ENCODE data around the gene RADIL.

Gene RADIL

DNA sequence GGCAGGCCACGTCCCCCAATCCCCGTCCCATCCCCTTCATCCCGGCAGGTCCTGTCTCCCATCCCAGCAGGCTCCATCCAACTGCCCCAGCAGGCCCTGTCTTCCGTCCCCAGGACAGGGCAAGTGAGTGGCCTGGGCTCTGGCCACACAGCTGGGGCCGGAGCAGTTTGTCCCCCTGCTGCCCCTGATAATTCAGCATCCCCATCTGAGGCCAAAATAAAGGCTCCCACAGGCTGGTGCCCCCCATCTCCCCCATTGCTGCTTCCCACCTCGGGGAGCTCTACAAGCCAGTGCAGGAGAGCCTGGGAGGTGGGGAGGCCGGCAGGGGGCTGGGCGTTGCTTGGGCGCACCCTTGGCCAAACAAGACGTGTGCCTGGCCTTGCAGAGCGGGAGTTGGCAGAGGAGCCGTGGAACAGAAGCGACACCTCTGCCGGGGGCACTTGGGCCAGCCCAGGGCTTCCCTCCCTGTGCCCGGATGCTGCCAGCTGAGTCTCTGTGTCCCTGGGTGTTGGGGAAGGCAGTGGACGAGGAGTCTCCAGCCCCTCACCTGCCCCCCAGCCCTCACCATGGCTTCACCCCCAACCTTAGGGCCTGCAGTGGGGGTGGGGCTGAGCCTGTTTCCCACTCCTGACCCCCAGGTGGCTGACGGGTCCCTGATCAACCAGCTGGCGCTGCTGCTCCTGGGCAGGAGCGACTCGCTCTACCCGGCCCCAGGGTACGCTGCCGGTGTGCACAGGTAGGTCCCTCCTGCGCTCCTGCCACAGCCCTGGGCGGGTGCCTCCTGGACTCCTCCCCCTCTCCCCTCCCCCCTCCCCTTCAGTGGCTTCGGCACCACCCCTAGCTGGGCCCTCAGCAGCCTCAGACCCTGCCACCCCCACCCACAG lies 94.1 kb downstream of the RADIL start:
- no peak for DNase-seq

DNA sequence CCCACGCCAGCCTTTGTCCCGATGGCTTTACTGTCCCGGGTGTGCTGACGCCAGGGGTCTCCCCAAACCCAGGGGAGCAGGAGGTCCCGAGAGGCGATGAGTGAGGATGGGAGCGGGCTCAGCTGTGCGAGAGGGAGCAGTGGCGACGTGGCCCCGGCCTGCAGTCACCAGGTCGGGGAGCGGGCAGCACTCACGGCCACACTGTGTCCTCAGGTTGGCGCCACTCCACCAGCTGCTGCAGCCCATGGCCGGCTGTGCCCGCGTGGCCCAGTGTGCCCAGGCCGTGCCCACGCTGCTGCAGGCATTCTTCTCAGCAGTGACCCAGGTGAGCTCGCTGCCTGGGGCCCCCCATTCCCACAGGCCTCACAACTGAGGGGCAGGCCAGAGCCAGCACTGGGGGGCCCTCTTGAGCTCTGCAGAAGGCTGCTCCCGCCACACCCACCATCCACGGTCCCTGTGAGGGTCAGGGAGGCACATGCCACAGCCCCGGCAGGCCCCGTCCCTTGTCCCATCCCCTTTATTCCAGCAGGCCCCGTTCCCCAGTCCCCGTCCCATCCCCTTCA lies 94.8 kb downstream of the RADIL start:
- no peak for DNase-seq

DNA sequence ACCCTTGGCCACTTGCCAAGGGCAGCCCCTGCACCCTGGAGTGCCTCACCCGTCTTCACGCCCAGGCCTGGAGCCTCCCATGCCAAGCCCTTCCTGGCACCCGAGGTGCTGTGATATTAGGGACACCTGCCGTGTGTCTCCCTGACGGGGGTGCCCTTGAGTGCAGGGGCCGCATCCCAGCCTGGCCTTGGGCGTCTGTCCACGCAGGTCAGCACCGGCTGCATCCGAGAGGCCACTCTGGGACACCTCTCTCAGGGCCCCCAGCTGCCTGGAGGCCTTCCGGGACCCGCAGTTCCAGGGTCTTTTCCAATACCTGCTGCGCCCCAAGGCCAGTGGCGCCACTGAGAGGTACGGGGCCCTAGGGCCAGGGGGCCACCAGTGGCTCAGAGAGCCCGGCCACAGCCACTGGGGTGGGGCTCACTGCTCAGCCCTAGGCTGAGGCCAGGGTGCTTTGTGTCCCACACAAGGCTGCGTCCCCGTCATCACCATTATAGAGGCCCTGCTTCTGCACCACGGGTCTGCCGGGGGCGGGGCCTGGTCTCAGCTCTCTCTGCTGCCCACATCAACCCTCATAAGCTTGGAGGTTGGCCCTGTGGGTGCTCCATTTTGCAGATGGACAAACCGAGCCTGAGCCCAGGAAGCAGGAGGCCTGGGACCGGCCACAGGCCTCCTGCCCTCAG lies 95.4 kb downstream of the RADIL start:
- no peak for DNase-seq

DNA sequence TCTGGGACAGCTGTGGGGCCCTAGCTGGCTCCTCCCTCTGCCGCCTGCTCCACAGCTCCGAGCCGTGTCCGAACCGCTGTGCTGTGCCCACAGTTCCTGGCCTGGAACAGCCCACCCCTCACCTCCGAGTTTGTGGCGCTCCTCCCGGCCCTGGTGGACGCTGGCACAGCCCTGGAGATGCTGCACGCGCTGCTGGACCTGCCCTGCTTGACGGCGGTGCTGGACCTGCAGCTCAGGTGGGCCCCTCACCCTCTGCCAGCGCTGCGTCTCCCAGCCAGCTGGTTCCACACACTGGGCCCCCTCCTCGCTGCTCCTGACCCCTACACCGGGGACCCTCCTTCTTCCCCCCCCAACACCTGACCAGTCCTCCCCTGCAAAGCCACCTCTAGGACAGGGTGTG lies 96.0 kb downstream of the RADIL start:
- DNase-seq = no peak

DNA sequence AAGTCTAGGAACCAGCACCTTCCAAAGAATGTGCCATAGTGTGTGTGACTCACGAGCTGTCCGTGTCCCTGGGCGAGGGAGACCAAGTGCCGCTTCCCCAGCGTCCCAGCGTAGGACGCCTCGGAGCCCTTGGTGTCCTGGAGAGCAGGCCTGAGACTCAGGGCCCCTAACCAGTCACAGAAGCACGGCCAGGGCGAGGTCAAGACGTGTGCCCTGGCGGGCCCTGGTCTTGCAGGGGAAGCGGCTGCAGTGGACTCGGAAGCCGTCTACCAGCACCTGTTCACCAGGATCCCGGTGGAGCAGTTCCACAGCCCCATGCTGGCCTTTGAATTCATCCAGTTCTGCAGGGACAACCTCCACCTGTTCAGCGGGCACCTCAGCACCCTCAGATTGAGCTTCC lies 97.5 kb downstream of the RADIL start:
- no peak for DNase-seq

DNA sequence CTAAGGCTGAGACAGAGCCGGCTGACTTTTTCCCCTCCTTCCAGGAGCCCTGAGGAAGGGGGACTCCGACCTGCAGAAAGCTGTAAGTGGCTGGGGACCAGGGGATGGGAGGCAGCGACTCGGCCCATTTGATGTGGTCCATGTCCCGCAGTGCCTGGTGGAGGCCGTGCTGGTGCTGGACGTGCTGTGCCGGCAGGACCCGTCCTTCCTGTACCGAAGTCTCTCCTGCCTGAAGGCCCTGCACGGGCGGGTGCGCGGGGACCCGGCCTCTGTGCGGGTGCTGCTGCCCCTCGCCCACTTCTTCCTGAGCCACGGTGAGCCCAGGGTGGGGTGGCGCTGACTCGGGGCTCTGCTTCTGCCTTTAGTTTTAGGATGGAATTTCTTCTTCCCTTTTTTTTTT lies 98.1 kb downstream of the RADIL start:
- DNase-seq = no peak

DNA sequence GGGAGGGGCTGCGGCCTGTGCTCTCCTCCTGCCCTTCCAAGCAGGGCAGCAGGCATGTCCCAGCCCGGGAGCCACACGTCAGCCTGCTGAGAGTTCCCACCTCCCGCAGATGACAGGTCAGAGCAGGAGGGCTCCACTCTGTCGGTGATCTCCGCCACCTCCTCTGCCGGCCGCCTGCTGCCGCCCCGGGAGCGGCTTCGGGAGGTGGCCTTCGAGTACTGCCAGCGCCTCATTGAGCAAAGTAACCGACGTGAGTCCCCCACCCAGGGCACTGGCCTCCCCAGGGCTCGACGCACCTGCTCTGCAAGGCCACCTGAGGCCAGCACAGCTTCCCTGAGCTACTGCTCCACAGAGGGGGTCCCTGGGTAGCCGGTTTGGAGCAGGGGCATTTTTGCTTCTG lies 98.7 kb downstream of the RADIL start:
- no peak for DNase-seq

DNA sequence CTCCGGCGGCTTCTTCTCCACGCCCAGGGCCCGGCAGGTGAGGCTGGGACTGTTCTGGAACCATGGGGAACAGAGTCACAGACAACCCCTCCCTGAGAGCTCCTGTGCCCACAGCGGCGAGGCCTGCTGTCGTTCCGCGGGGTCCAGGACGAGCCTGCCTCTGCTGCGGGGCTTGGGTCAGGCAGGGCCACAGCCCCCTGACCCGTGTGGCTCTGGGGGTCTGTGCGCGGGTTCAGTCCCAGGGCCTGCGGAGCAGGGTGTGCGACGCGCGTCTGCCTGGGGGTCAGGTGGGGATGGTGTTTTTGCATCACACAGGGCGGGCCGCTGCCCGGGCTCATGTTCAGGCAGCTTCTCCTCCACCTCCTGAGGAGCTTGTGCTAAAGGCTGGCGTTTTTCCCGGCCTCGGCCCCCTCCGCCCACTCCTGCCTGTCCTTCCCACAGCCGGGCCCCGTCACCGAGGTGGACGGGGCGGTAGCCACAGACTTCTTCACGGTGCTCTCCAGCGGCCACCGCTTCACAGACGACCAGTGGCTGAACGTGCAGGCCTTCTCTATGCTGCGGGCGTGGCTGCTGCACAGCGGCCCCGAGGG lies 99.7 kb downstream of the RADIL start:
- no peak for DNase-seq

DNA sequence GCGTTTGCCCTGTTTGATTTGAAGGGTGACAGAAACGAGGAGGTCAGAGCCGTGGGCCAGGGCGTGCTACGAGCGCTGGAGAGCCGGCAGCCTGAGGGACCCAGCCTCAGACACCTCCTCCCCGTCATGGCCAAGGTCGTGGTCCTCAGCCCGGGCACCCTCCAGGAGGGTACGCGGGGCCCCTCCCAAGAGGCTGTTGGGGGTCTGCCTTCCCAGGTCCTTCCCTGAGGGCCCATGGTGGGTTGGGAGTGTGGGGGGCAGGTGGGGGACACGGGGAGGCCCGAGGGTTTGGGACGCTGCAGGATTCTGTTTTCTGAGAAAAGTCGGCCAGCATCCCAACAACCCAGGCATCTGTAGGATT lies 100.2 kb downstream of the RADIL start:
- DNase-seq = no peak

DNA sequence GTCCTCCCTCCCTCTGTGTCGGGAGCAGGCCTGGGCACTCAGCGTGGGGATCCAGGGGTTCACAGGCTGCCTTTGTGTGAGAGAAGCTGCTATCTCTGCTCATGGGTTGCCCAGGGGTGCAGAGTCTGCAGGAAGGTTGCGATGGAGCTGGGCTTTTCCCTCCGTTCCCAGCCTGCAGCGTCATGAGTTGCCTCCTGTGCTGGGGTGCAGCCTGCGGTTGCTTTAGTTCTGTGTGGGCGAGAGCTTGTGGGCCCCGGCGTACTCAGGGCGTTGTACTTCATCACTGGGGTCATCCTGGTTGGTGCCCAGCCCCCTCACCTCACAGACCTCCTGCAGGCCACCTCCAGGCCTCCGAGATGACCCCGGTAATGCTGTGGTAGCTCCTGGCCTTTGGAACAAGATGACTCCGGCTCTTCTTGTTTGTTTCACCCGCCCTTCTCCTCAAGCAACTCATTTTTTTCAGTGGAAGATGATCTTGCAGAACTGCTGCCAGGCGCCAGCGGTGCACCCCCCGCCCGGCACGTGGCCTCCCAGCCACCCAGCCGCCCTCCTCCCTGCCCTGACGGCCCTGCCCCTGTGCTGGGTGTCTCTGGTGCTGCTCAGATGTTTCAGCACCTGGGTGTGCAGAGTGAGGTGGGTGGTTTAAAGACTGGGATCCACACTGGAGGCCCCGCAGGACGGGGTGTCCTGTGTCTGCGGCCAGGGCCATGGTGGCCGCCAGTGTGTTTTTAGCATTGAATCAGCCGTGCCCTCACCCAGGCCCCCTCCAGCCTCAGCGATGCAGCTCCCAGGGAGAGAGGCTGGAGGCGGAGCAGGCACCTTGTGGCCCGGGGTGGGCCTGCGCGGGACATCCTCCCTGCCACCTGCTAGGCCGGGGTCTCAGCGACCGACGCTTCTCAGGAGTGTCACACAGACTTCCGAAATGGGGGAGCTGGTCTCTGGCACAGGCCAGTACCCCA lies 100.9 kb downstream of the RADIL start:
- DNase-seq = no peak

DNA sequence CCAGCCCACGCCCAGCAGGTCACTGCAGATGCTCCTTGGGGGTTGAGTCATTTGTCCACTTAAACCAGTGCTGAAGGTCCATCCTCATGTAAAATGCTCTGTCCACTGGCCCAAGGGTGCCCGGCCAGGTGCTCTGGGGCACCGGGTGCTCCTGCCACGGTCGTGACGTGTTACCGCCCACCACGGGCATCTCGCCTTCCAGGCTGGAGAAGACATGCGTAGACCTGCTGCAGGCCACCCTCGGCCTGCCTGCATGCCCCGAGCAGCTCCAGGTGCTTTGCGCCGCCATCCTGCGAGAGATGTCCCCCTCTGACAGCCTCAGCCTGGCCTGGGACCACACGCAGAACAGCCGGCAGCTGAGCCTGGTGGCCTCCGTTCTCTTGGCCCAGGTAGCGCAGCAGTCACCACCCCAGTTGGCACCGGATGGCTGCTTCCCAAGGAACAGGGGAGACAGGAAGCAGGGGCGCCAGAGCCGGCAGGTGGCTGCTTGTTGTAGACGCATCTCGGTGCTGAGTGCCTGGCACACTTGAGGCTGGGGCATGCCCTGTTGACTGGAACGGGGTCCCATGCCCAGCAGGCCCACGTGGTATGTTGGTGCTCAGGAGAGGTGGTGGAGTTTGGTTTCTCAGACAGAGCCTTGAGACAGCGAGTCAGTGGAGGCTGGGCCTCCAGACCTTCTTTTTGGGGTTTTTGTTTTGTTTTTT lies 102.0 kb downstream of the RADIL start:
- no peak for DNase-seq

DNA sequence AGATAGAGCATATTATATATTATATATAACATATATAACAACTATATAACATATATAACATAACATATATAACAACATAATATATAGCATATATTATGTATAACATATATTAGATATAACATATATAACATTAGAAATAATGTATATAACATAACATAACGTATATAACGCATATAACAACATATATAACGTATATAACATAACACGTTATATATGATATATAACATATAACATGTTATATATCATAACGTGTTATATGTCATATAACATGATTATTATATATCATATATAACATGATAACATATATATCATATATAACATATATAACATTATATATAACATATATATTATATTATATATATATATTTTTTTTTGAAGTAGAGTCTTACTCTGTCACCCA lies 104.4 kb downstream of the RADIL start:
- DNase-seq = no peak

DNA sequence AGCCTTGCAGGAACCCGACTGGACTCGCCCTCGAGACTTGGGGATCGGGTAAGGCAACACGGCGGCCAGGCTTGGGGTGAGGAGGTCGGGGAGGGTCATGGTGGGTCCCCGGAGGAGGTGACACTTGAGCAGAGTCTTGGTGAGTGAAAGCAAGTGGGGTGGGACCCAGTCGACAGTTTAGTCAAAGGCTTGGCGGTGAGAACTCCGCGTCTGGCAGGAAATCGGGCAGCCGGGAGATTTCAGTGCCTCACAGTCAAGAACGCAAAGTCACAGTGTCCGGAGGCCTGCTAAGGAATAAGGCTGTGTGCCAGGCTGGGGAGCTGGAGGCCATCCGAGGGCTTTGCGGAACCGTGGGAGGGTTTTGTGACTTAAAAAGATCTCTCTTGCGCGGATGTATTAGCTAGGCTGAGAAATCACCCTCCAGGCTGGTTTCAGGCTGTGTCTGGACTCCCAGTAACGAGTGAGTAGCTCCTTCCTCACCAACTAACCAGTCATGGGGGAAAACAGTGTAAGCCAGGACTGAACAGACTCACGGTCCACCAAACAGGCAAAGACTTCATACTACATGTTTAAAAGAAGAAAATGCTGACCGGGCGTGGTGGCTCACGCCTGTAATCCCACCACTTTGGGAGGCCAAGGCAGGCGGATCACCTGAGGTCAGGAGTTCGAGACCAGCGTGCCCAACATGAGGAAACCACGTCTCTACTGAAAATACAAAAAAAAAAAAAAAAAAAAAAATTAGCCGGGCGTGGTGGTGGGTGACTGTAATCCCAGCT lies 107.5 kb downstream of the RADIL start:
- DNase-seq = peak; percentile 46

DNA sequence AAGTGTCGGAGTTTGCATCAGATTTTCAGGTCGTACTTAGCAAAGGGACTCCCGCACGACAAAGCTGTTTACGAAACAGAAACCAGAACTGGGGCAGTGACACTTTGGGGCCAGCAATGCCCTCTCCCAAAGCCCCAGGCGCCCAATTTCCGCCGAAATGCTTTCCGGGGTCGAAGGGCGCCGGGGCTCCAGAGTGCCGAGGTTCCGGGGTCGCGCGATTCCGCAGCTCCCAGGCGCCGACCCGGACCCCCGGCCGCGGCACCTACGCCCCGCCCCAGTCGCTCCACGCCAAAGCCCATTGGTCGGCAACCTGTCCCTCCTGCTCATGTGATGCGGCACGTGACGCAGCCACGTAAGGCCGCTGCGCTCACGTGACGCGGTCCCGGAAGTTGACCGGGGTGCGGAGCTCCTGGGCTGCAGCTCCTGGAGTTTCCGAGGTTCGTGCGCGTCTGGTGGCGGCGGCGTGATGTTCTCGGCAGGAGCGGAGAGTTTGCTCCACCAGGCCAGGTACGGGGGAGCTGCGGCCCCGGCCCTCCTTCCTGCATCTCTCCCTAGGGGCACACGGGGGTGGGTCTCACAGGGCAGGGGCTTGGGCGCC lies 108.2 kb downstream of the RADIL start, which contains the start of gene AP5Z1:
Gene AP5Z1, plus strand, starts transcription at position 374 of the 598 bp plus-strand sequence. Its CDS starts 93 bp downstream, at position 467.
- DNase-seq = peak; percentile 96

DNA sequence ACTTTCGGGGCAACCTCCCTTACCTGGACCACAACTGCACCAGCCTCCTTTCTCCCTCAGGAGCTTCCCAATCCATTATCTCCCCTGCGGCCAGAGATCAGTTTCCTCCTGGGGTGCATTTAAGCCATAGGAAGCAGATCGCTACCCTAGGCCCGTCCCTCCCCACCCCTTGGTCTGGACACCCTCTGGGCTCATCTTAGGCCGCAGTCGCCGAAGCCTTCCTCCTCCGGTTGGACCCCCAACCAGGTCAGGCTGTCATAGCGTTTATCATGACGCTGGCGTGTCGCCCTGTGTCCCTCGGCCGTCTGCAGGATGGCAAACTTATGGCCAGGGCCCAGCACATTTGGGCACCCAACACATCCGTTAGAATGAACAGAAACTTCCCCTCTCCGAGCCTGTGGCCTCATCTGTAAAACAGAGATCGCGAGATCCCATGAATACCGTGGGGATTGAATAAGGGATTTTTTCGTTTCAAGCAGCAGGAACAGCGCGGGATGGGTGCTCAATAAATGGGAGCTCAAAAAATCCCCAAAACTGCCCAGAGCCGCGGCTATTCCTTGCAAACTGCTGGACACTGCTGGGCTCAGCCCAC lies 108.8 kb downstream of the RADIL start:
- DNase-seq = no peak

DNA sequence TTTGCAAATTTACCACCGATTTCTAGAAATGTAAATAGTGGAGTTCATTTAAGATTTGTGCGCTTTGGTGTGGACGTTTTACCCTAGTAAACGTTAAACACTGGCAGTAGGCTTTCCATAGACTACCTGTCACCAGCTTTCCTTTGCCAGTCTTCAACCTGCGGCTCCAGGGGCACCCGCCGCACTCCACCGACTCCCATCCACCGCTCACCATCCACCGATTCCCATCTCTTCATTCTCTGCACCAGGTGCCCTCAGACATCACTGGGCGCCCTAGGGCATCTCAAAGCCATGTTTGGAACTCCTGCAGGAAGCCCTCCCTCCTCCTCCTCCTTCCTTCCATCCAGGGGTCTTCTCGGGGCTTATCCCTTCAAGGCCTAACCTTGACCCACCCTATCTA lies 109.5 kb downstream of the RADIL start:
- DNase-seq = no peak

DNA sequence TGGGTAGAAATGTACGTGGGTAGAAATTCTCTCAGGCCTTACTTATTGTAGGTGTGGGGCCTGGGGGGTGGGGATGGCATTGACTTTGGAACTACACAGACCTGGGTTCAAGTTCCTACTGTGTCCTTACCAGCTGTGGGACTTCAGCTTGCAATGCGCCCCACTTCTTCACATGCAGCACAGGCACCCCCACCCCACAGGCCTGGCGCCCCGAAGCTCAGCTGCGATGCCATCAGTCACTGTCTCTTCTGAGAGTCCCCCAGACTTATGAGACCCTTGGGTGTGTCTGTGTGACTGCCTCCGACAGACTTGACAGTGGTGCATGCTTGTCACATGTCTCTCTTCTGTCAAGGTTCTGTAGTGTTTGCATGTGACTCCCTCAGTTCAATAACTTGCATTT lies 111.2 kb downstream of the RADIL start:
- no peak for DNase-seq

DNA sequence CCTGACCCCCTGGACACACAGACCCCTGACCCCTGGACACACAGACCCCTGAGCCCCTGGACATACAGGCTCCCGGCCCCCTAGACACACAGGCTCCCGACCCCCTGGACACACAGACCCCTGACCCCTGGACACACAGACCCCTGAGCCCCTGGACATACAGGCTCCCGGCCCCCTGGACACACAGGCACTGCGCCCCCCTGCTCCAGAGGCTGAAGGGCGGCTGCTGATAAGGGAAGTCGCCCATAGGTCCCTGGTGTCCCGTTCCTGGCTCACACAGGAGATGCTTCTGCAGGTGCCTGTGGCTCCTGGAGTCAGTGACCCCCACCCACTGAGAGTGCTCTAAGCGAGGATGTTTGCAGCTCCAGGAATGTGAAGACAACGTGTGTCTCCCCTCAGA lies 111.8 kb downstream of the RADIL start:
- no peak for DNase-seq

DNA sequence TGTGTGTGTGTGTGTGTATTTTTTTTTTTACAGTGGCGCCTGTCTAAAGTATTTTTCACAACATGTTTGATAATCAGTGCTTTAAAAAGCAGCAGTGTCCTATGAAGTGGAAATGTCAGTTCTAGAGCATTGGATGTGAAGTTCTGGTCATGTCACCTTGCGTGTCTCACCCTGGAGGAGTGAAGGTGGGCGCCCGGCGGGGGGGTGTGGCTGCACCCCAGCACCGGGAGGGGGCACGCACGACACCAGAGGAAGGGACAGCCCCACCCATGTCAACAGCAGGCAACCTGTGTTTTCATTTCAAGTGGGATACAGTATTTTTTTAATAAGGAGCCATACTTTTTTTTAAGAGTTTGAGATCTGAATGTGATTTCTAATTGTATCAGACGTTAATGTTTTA lies 112.6 kb downstream of the RADIL start:
- DNase-seq = no peak

DNA sequence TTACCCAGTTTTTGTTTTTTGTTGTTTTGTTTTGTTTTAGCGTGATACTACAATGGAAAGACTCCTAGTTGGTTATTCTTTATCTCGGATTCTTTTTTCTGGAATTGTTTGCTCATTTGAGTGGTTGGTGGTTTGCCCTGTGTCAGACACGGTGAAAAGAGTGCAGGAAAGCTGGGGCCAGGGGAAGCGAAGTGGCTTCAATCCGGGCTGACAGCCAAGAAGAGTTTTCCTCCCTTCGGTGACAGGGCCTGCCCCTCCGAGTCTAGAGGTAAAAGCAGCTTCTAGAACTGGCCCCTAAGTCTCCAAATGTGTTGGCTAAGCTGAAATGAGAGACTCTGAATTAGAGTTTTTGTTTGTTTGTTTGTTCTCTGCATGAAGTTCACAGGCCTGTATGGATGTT lies 113.8 kb downstream of the RADIL start:
- DNase-seq = no peak
